DOHH2 (cell line): Measurements from ENCODE around the gene STIL.

ENCODE experiments used
- H3F3A ChIP-seq: fragments of 200-600 bp; sonication (generic), shearing (Covaris generic); 2 replicates; pipeline ENCODE4 v1.6.0; 2016; ENCODE audit warnings: antibody characterized with exemption, mild to moderate bottlenecking; ENCODE audit not compliant: control insufficient read depth, insufficient read depth
- H3K27ac ChIP-seq: fragments of 200-600 bp; sonication (generic); 2 replicates; pipeline ENCODE4 v1.5.1; 2014; ENCODE audit warnings: low read depth, mild to moderate bottlenecking, low read length, moderate library complexity
- H3K27me3 ChIP-seq: fragments of 200-600 bp; sonication (generic); 2 replicates; pipeline ENCODE4 v1.6.1; 2014; ENCODE audit warnings: mild to moderate bottlenecking, low read length, mixed read lengths; ENCODE audit not compliant: control insufficient read depth
- H3K36me3 ChIP-seq: fragments of 200-600 bp; sonication (generic); 2 replicates; pipeline ENCODE4 v1.6.1; 2014; ENCODE audit warnings: mild to moderate bottlenecking, low read length, moderate library complexity, mixed read lengths; ENCODE audit not compliant: control insufficient read depth
- H3K4me1 ChIP-seq: fragments of 200-600 bp; sonication (generic); 2 replicates; pipeline ENCODE4 v1.6.1; 2014; ENCODE audit warnings: mild to moderate bottlenecking, low read length, mixed read lengths; ENCODE audit not compliant: control insufficient read depth
- H3K4me2 ChIP-seq: fragments of 200-600 bp; sonication (generic); 2 replicates; pipeline ENCODE4 v1.6.0; 2014; ENCODE audit warnings: mild to moderate bottlenecking, low read length, moderate library complexity
- H3K4me3 ChIP-seq: fragments of 200-600 bp; sonication (generic); 2 replicates; pipeline ENCODE4 v1.5.1; 2014; ENCODE audit warnings: mild to moderate bottlenecking, low read length, mixed read lengths
- H3K79me2 ChIP-seq: fragments of 200-600 bp; sonication (generic); 2 replicates; pipeline ENCODE4 v1.6.1; 2014; ENCODE audit warnings: mild to moderate bottlenecking, low read length, mixed read lengths; ENCODE audit not compliant: control insufficient read depth
- H3K9me2 ChIP-seq: fragments of 200-600 bp; sonication (generic); replicated peaks from 2 replicates; pipeline ENCODE4 v1.6.1; 2014; ENCODE audit warnings: mild to moderate bottlenecking, low read length, mixed read lengths; ENCODE audit not compliant: control insufficient read depth
- H3K9me3 ChIP-seq: fragments of 200-600 bp; sonication (generic); 2 replicates; pipeline ENCODE4 v1.6.1; 2014; ENCODE audit warnings: antibody characterized with exemption, low read length, mixed read lengths; ENCODE audit not compliant: control insufficient read depth, insufficient read depth
- H4K20me1 ChIP-seq: fragments of 200-600 bp; sonication (generic); 2 replicates; pipeline ENCODE4 v1.6.0; 2014; ENCODE audit warnings: low read depth, mild to moderate bottlenecking, antibody characterized with exemption, low read length, moderate library complexity; ENCODE audit not compliant: control insufficient read depth, insufficient read depth
- CTCF ChIP-seq: fragments of 200-600 bp; sonication (generic); IDR thresholded peaks from one replicate; pipeline ENCODE4 v1.5.1; 2014; ENCODE audit warnings: antibody characterized with exemption, mild to moderate bottlenecking, low read depth, low read length; ENCODE audit not compliant: poor library complexity, severe bottlenecking
- EZH2phosphoT487 ChIP-seq: fragments of 200-600 bp; sonication (generic); IDR thresholded peaks from 2 replicates; pipeline ENCODE4 v1.6.1; 2017; ENCODE audit warnings: borderline replicate concordance, mild to moderate bottlenecking, antibody characterized with exemption, low read length, moderate library complexity, mixed read lengths

The STIL gene

GRCh38 chr1:47235241-47235681, 78.7 kb downstream of the STIL start:
- H3K79me2 ChIP-seq: no peaks in the 10 kb centered on the region
- peaks cover 40% of the 10 kb centered on the region for H3K27me3 ChIP-seq
- no peaks in the 10 kb centered on the region for H3K4me1 ChIP-seq
- H3K4me3 ChIP-seq: no peak overlapping the region
- no peaks in the 10 kb centered on the region for H3F3A ChIP-seq
- H4K20me1 ChIP-seq: no peaks in the 10 kb centered on the region; the same call in 1 of the 2 replicates
- H3K36me3 ChIP-seq: no peaks in the 10 kb centered on the region
- no peaks in the 10 kb centered on the region for H3K9me3 ChIP-seq
- H3K4me2 ChIP-seq: no peak overlapping the region
- no peaks in the 10 kb centered on the region for H3K9me2 ChIP-seq
- no peak overlapping the region for H3K27ac ChIP-seq
- TF ChIP-seq EZH2phosphoT487 (no peak), CTCF (no peak)

GRCh38 chr1:47233186-47233585, 80.8 kb downstream of the STIL start:
- H3K27ac ChIP-seq: no peak overlapping the region
- no peaks in the 10 kb centered on the region for H3K9me2 ChIP-seq
- no peak overlapping the region for H3K4me2 ChIP-seq
- peaks cover 60% of the 10 kb centered on the region for H3K27me3 ChIP-seq
- no peak overlapping the region for H3K4me3 ChIP-seq
- H3K36me3 ChIP-seq: no peaks in the 10 kb centered on the region
- H3K79me2 ChIP-seq: no peaks in the 10 kb centered on the region
- no peaks in the 10 kb centered on the region for H3K9me3 ChIP-seq
- no peak for TF ChIP-seq EZH2phosphoT487
- no peak for TF ChIP-seq CTCF
- H3K4me1 ChIP-seq: no peaks in the 10 kb centered on the region
- no peaks in the 10 kb centered on the region for H3F3A ChIP-seq
- H4K20me1 ChIP-seq: no peaks in the 10 kb centered on the region; the same call in 1 of the 2 replicates

- Histone ChIP-seq H3K9me3 (no peaks in the 10 kb centered on the region), H3K4me3 (no peak within 1 kb of the TSS), H3K9me2 (no peaks in the 10 kb centered on the region), H3K4me2 (no peak within 1 kb of the TSS), H3K79me2 (no peaks in the 10 kb centered on the region), H3K27me3 (peaks cover 69% of the 10 kb centered on the region), H4K20me1 (no peaks in the 10 kb centered on the region; the same call in 1 of the 2 replicates), H3K4me1 (no peaks in the 10 kb centered on the region), H3K27ac (no peak within 1 kb of the TSS), H3K36me3 (no peaks in the 10 kb centered on the region), H3F3A (no peaks in the 10 kb centered on the region)
- TF ChIP-seq EZH2phosphoT487 (no peak), CTCF (no peak)
Observed at GRCh38 chr1:47232187-47232874, 81.6 kb downstream of the STIL start, which contains the start of gene TAL1. TSS of gene TAL1 (minus strand) at chr1:47232225. CDS start at chr1:47225888, 6,337 bp downstream.
